ENCODE measurements around the gene MAPT.

The MAPT gene

DNA sequence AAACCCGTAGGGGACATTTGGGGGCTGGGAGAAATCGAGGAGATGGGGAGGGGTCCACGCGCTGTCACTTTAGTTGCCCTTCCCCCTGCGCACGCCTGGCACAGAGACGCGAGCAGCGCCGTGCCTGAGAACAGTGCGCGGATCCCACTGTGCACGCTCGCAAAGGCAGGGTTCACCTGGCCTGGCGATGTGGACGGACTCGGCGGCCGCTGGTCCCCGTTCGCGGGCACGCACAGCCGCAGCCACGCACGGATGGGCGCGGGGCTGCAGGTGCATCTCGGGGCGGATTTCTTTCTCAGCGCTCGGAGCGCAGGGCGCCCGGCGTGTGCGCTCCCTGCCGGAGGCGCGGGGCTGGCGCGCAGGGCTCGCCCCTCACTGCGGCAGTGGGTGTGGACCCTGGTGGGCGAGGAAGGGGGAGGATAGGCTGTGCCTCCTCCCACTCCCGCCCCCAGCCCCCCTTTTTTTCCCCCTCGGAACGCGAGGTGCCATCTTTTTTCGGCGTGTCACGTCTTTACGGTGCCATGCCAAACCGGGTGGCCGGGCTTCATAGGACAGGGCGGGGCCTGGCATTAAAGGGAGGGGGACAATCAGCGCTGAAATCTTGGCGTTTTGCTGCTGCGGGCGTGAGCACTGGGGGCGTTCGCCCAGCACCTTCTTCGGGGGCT, 1.1 kb downstream of the MAPT start:
- TF ChIP-seq, protein P1, sequence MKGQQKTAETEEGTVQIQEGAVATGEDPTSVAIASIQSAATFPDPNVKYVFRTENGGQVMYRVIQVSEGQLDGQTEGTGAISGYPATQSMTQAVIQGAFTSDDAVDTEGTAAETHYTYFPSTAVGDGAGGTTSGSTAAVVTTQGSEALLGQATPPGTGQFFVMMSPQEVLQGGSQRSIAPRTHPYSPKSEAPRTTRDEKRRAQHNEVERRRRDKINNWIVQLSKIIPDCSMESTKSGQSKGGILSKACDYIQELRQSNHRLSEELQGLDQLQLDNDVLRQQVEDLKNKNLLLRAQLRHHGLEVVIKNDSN (IDR thresholded peaks at IDR 0.05), result no peak
- TF ChIP-seq EP300 (IDR thresholded peaks at IDR 0.05; ENCODE audit: borderline replicate concordance) (no peak), CEBPB (IDR thresholded peaks at IDR 0.05) (no peak), CREB1 (IDR thresholded peaks at IDR 0.05; ENCODE audit: low read depth) (no peak), EGR1 (IDR thresholded peaks at IDR 0.05) (no peak), YY1 (IDR thresholded peaks at IDR 0.05; ENCODE audit: low read depth) (no peak; the same call in 1 of the 2 replicates), RAD21 (IDR thresholded peaks at IDR 0.05; ENCODE audit: low read depth) (no peak), TAF1 (IDR thresholded peaks at IDR 0.05; ENCODE audit: low read depth) (no peak), FOXM1 (IDR thresholded peaks at IDR 0.05; ENCODE audit: borderline replicate concordance, low read depth) (no peak), ZBTB7A (IDR thresholded peaks at IDR 0.05; ENCODE audit: low read depth) (no peak), TCF12 (IDR thresholded peaks at IDR 0.05; ENCODE audit: low read depth) (no peak), NFIC (IDR thresholded peaks at IDR 0.05) (no peak), TEAD4 (IDR thresholded peaks at IDR 0.05) (no peak)
- TF ChIP-seq, protein P2, sequence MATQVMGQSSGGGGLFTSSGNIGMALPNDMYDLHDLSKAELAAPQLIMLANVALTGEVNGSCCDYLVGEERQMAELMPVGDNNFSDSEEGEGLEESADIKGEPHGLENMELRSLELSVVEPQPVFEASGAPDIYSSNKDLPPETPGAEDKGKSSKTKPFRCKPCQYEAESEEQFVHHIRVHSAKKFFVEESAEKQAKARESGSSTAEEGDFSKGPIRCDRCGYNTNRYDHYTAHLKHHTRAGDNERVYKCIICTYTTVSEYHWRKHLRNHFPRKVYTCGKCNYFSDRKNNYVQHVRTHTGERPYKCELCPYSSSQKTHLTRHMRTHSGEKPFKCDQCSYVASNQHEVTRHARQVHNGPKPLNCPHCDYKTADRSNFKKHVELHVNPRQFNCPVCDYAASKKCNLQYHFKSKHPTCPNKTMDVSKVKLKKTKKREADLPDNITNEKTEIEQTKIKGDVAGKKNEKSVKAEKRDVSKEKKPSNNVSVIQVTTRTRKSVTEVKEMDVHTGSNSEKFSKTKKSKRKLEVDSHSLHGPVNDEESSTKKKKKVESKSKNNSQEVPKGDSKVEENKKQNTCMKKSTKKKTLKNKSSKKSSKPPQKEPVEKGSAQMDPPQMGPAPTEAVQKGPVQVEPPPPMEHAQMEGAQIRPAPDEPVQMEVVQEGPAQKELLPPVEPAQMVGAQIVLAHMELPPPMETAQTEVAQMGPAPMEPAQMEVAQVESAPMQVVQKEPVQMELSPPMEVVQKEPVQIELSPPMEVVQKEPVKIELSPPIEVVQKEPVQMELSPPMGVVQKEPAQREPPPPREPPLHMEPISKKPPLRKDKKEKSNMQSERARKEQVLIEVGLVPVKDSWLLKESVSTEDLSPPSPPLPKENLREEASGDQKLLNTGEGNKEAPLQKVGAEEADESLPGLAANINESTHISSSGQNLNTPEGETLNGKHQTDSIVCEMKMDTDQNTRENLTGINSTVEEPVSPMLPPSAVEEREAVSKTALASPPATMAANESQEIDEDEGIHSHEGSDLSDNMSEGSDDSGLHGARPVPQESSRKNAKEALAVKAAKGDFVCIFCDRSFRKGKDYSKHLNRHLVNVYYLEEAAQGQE (IDR thresholded peaks at IDR 0.05; ENCODE audit: low read depth), result no peak
- TF ChIP-seq, protein P3, sequence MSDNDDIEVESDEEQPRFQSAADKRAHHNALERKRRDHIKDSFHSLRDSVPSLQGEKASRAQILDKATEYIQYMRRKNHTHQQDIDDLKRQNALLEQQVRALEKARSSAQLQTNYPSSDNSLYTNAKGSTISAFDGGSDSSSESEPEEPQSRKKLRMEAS (IDR thresholded peaks at IDR 0.05), result no peak

DNA sequence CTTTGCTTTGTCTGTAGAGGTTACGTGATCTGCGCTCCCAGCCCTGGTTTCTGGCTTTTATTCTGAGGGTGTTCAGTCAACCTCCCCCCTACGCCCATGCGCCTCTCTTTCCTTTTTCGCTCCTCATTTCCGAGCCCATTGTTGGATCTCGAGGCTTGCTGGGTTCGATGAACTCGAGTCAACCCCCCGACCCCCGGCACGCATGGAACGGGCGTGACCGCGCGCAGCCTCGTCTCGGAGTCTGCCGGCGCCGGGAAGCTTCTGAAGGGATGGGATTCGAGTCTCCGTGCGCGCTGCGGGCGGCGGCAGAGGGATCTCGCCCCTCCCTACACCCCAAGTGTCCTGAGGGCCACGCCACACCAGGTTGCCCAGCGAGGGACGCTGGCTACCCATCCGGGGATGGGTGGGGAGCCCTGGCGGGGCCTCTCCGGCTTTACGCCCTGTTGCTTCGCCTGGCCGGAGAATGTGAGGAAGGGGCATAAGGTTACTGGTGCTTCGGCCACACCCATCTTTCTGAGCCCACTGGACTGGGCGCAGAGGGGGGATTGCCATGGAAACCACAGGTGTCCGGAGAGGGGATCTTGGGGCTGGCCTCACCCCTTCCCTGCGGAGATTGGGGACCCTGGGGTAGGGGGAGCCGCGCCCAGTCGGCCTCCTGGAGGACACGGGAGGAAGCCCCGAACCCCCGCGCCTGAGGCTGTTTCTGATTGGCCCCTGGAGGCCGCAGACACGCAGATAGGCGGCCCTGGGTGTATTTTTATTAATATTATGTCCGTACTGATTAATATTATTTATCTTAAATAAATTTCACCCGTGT, 1.8 kb downstream of the MAPT start:
- TF ChIP-seq, protein P1 (IDR thresholded peaks at IDR 0.05), result no peak

DNA sequence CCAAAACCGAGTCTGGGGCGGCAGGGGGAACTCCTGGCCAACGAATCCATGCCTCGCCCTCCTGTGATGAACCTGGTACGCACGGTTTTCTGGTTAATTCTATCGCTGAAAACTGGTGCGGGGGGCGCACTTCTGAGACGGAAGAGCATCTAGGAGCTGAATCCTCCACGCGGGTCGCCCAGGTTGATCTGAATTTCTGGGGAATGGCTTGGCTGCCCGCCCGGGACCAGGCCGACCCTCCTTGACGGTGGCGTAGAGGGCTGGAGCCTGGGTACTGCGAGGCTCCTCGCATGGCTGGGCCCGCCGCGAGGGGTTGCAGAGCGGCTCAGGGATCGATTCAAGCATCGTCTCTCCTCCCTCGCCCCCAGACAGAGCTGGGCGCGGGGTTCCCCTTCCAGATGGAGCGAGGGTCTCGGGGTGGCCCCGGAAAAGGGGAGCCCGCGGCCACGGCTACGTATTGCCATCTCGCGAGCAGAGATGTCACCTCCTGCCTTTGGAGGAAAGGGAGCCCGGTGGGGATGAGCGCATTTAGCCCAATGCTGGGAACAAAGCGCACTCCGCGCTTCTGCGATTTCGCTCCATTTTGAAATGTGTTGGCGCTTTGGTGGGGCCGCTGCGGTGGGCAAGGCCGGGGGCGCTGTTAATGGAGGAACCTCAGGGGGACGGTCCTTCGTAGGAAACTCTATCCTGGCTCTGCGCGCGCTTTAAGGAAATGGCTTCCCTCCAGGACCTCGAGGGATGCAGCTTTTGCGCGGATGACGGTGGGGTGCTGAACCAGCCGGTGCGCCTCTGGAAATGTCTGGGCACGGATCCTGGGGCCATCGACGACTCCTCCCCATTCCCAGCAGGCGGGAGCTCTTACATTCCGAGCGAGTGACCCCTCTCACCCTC, 2.7 kb downstream of the MAPT start:
- TF ChIP-seq CEBPB (IDR thresholded peaks at IDR 0.05) (no peak), NFIC (IDR thresholded peaks at IDR 0.05) (no peak), TAF1 (IDR thresholded peaks at IDR 0.05; ENCODE audit: low read depth) (no peak), EP300 (IDR thresholded peaks at IDR 0.05; ENCODE audit: borderline replicate concordance) (no peak), FOXM1 (IDR thresholded peaks at IDR 0.05; ENCODE audit: borderline replicate concordance, low read depth) (no peak)
- TF ChIP-seq, protein P3 (IDR thresholded peaks at IDR 0.05), result no peak

DNA sequence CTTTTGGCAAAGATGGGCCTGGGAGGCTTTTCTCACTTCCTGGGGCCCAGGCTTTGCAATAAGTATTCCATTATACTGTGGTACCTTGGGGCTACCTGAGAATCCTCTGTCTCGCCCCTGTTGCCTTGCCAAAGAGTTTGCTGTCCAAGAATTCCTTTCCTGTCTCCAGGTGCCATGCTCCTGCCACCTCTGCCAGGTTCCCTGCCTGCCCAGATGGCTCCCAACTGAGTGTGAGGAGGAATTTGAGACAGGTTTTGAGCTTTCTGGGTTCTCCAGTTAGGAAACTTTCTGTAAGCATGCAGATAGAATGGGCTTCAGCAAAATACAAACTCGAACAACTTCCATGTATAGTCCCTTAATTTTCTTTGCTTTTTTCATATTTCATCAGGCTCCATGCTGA, 5.8 kb downstream of the MAPT start:
- TF ChIP-seq TEAD4 (IDR thresholded peaks at IDR 0.05), result no peak
- TF ChIP-seq NFIC (IDR thresholded peaks at IDR 0.05), result no peak
- TF ChIP-seq EP300 (IDR thresholded peaks at IDR 0.05; ENCODE audit: borderline replicate concordance), result no peak
- TF ChIP-seq, protein P2 (IDR thresholded peaks at IDR 0.05; ENCODE audit: low read depth), result no peak
- no peak for TF ChIP-seq ZBTB7A (IDR thresholded peaks at IDR 0.05; ENCODE audit: low read depth)
- TF ChIP-seq, protein P3 (IDR thresholded peaks at IDR 0.05), result no peak
- TF ChIP-seq TAF1 (IDR thresholded peaks at IDR 0.05; ENCODE audit: low read depth), result no peak
- no peak for TF ChIP-seq EGR1 (IDR thresholded peaks at IDR 0.05)
- TF ChIP-seq YY1 (IDR thresholded peaks at IDR 0.05; ENCODE audit: low read depth), result no peak
- no peak for TF ChIP-seq TCF12 (IDR thresholded peaks at IDR 0.05; ENCODE audit: low read depth)

Data from Ishikawa (cell line).